ENCODE results near the gene OR9I1.

GRCh38 chr11:58121096-58121495, 4.2 kb downstream of the OR9I1 start:
- no peak for TF ChIP-seq POLR2AphosphoS5 (IDR thresholded peaks at IDR 0.05)
- no peak for TF ChIP-seq POLR2A (IDR thresholded peaks at IDR 0.05)
- TF ChIP-seq CTCF (IDR thresholded peaks at IDR 0.05 in 8 of 11, conservative IDR thresholded peaks at IDR 0.05 in 3 of 11) = no peak

Measured in spleen (tissue), 7 donors.